Putamen (tissue), 1 donor: ENCODE data around the gene ADAT2.
A peak's percentile ranks its signal among the peaks of the same experiment; 100 is the strongest.
"Not testable (repeated sequence)": the region's sequence is repeated elsewhere in the genome, so short reads cannot be mapped to it uniquely, and the experiment has no call there.

Source experiments
- DNase-seq: peaks from one replicate; pipeline ENCODE4 v3.0.0-alpha.2; 2016; ENCODE audit warnings: low spot score

ADAT2 gene

GRCh38 chr6:143450453-143451371, at the start of gene ADAT2, which contains the start of gene PEX3:
Gene ADAT2 (minus strand): TSS chr6:143450695. CDS start chr6:143450658, 37 bp downstream.
Gene PEX3 (plus strand): TSS chr6:143450805. CDS start chr6:143451043, 238 bp downstream.
- DNase-seq = peak; percentile 88

GRCh38 chr6:143498428-143498827, 47.9 kb upstream of the ADAT2 start:
- DNase-seq = no peak

GRCh38 chr6:143496974-143497373, 46.5 kb upstream of the ADAT2 start:
- no peak for DNase-seq

GRCh38 chr6:143490775-143491174, 40.3 kb upstream of the ADAT2 start:
- no peak for DNase-seq

- DNase-seq = no peak
Observed at GRCh38 chr6:143490244-143490643, 39.7 kb upstream of the ADAT2 start.

- DNase-seq = no peak
Observed at GRCh38 chr6:143486752-143487151, 36.3 kb upstream of the ADAT2 start.

- DNase-seq = no peak
Observed at GRCh38 chr6:143485967-143486366, 35.5 kb upstream of the ADAT2 start.

- no peak for DNase-seq
Observed at GRCh38 chr6:143482593-143482992, 32.1 kb upstream of the ADAT2 start.

GRCh38 chr6:143478479-143479062, 28.1 kb upstream of the ADAT2 start:
- no peak for DNase-seq

GRCh38 chr6:143476545-143476944, 26.1 kb upstream of the ADAT2 start:
- no peak for DNase-seq

- DNase-seq = no peak
Observed at GRCh38 chr6:143471822-143472221, 21.3 kb upstream of the ADAT2 start.

- DNase-seq = not testable (repeated sequence)
Observed at GRCh38 chr6:143468823-143469222, 18.3 kb upstream of the ADAT2 start.

GRCh38 chr6:143468026-143468425, 17.5 kb upstream of the ADAT2 start:
- no peak for DNase-seq

GRCh38 chr6:143465546-143465945, 15.1 kb upstream of the ADAT2 start:
- no peak for DNase-seq

GRCh38 chr6:143457563-143458359, 7.3 kb upstream of the ADAT2 start:
- no peak for DNase-seq

- no peak for DNase-seq
Observed at GRCh38 chr6:143451531-143451930, 1.0 kb upstream of the ADAT2 start.

GRCh38 chr6:143449714-143450452, 612 bp downstream of the ADAT2 start:
- peak; percentile 34 for DNase-seq

GRCh38 chr6:143449082-143449713, 1.3 kb downstream of the ADAT2 start:
- DNase-seq = no peak

- not testable (repeated sequence) for DNase-seq
Observed at GRCh38 chr6:143447865-143448264, 2.6 kb downstream of the ADAT2 start.

- no peak for DNase-seq
Observed at GRCh38 chr6:143443096-143443495, 7.4 kb downstream of the ADAT2 start.
